Ishikawa (cell line): ENCODE results near the gene MARCO.

ENCODE experiments used
- CREB1 ChIP-seq: IDR thresholded peaks from 2 replicates; pipeline ENCODE4 v1.6.1; 2012; ENCODE audit warnings: low read depth
- EP300 ChIP-seq: IDR thresholded peaks from 2 replicates; pipeline ENCODE4 v1.6.1; 2012; ENCODE audit warnings: borderline replicate concordance
- FOXM1 ChIP-seq: IDR thresholded peaks from 2 replicates; pipeline ENCODE4 v1.6.1; 2012; ENCODE audit warnings: low read depth, borderline replicate concordance
- MAX ChIP-seq: IDR thresholded peaks from 2 replicates; pipeline ENCODE4 v1.6.1; 2012
- NFIC ChIP-seq: IDR thresholded peaks from 2 replicates; pipeline ENCODE4 v1.6.1; 2012
- RAD21 ChIP-seq: IDR thresholded peaks from 2 replicates; pipeline ENCODE4 v1.6.1; 2012; ENCODE audit warnings: low read depth
- REST ChIP-seq: IDR thresholded peaks from 2 replicates; pipeline ENCODE4 v1.6.1; 2012; ENCODE audit warnings: low read depth, mild to moderate bottlenecking
- USF1 ChIP-seq: IDR thresholded peaks from 2 replicates; pipeline ENCODE4 v1.6.1; 2012

- TF ChIP-seq RAD21, result no peak
- TF ChIP-seq REST, result no peak
- no peak for TF ChIP-seq CREB1
- no peak for TF ChIP-seq EP300
- TF ChIP-seq NFIC, result no peak
- no peak for TF ChIP-seq MAX
- no peak for TF ChIP-seq USF1
- TF ChIP-seq FOXM1, result no peak
These were observed 41.1 kb downstream of the MARCO start for GRCh38 chr2:118983133-118983532.
